ENCODE data around the gene SLC6A19. TPM values are rescaled to one million over a fixed set of nuclear protein-coding genes. Genes with fewer than 3 reads are reported as not detected.

Gene SLC6A19
- total and polyA plus RNA-seq, 9 of the 15 experiments (the other 6 are each of a cell fraction or from before 2014, with no cell fraction given) = 0.03 to 1.6 (median 0.59) TPM

GRCh38 chr5:1171340-1171941, 30.0 kb upstream of the SLC6A19 start (continued):
- no peak for TF ChIP-seq BRF1 (IDR thresholded peaks at IDR 0.05; ENCODE audit: borderline replicate concordance, extremely low read depth, insufficient read length)
- peak; percentile 30; the same call in 1 of the 2 replicates for TF ChIP-seq TAL1 (IDR thresholded peaks at IDR 0.05)
- no peak for TF ChIP-seq MYBL2 (IDR thresholded peaks at IDR 0.05; ENCODE audit: low read depth)
- no peak for TF ChIP-seq MYBL2 (CRISPR knock-in tag; IDR thresholded peaks at IDR 0.05; ENCODE audit: borderline replicate concordance)
- TF ChIP-seq MTA2 (IDR thresholded peaks at IDR 0.05; ENCODE audit: low read depth) = no peak
- TF ChIP-seq HMG20B (CRISPR knock-in tag; IDR thresholded peaks at IDR 0.05) = no peak
- peak; percentile 74 for TF ChIP-seq CTBP1 (IDR thresholded peaks at IDR 0.05; ENCODE audit: borderline replicate concordance)
- TF ChIP-seq NEUROD1 (IDR thresholded peaks at IDR 0.05; ENCODE audit: borderline replicate concordance, low read depth, low read length, partially characterized antibody) = peak; percentile 23
- TF ChIP-seq ZMIZ1 (IDR thresholded peaks at IDR 0.05; ENCODE audit: low read depth in 2 of 2, low read length in 2 of 2) = no peak
- TF ChIP-seq, protein P1, sequence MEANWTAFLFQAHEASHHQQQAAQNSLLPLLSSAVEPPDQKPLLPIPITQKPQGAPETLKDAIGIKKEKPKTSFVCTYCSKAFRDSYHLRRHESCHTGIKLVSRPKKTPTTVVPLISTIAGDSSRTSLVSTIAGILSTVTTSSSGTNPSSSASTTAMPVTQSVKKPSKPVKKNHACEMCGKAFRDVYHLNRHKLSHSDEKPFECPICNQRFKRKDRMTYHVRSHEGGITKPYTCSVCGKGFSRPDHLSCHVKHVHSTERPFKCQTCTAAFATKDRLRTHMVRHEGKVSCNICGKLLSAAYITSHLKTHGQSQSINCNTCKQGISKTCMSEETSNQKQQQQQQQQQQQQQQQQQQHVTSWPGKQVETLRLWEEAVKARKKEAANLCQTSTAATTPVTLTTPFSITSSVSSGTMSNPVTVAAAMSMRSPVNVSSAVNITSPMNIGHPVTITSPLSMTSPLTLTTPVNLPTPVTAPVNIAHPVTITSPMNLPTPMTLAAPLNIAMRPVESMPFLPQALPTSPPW (CRISPR knock-in tag; IDR thresholded peaks at IDR 0.05) = 0 out of 2 replicates have a peak, but pooled peaks have one; percentile 19
- TF ChIP-seq GTF2B (IDR thresholded peaks at IDR 0.05; ENCODE audit: extremely low read depth, insufficient read length) = no peak
- no peak for TF ChIP-seq ZNF507 (tag; conservative IDR thresholded peaks at IDR 0.05)
- TF ChIP-seq MITF (IDR thresholded peaks at IDR 0.05) = no peak; the same call in 1 of the 2 replicates
- TF ChIP-seq, protein P2, sequence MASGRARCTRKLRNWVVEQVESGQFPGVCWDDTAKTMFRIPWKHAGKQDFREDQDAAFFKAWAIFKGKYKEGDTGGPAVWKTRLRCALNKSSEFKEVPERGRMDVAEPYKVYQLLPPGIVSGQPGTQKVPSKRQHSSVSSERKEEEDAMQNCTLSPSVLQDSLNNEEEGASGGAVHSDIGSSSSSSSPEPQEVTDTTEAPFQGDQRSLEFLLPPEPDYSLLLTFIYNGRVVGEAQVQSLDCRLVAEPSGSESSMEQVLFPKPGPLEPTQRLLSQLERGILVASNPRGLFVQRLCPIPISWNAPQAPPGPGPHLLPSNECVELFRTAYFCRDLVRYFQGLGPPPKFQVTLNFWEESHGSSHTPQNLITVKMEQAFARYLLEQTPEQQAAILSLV (tag; IDR thresholded peaks at IDR 0.05) = no peak
- no peak for TF ChIP-seq CHCHD3 (CRISPR knock-in tag; IDR thresholded peaks at IDR 0.05)
- TF ChIP-seq, protein P3, sequence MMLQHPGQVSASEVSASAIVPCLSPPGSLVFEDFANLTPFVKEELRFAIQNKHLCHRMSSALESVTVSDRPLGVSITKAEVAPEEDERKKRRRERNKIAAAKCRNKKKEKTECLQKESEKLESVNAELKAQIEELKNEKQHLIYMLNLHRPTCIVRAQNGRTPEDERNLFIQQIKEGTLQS (IDR thresholded peaks at IDR 0.05) = peak; percentile 90
- TF ChIP-seq, protein P3 (CRISPR knock-in tag; conservative IDR thresholded peaks at IDR 0.05) = no peak
- TF ChIP-seq POLR2H (tag; IDR thresholded peaks at IDR 0.05; ENCODE audit: low read depth) = no peak

Data from K562 (cell line).